ENCODE measurements around the gene FZR1.

FZR1 gene

GRCh38 chr19:3573858-3574637, 67.9 kb downstream of the FZR1 start:
- TF ChIP-seq CTCF (IDR thresholded peaks at IDR 0.05; ENCODE audit: unreplicated experiment in 3 of 3): no peak
- H3K9me3 Mint-ChIP-seq: no peaks in the 10 kb centered on the region
- peaks cover 13% of the 10 kb centered on the region for H3K4me1 Mint-ChIP-seq

GRCh38 chr19:3575260-3575741, 69.2 kb downstream of the FZR1 start:
- peak overlapping the region; percentile 80 to 82 (median 82) for H3K4me3 Mint-ChIP-seq
- no peaks in the 10 kb centered on the region for H3K9me3 Mint-ChIP-seq
- H3K27ac Mint-ChIP-seq: no peak overlapping the region
- peaks cover 16% of the 10 kb centered on the region for H3K4me1 Mint-ChIP-seq
- H3K36me3 Mint-ChIP-seq (ENCODE audit: low read depth): peaks cover 13% of the 10 kb centered on the region
- H3K27me3 Mint-ChIP-seq (ENCODE audit: low read depth): peaks cover 22% of the 10 kb centered on the region
- TF ChIP-seq CTCF (IDR thresholded peaks at IDR 0.05; ENCODE audit: unreplicated experiment in 3 of 3): peak in 1 of 3 experiments; percentile 20

More at GRCh38 chr19:3573858-3574637, 67.9 kb downstream of the FZR1 start:
- H3K27ac Mint-ChIP-seq: peak overlapping the region in 1 of 3 experiments; percentile 46
- peaks cover 13% of the 10 kb centered on the region for H3K27me3 Mint-ChIP-seq (ENCODE audit: low read depth)
- peak overlapping the region; percentile 82 to 86 (median 86) for H3K4me3 Mint-ChIP-seq
- H3K36me3 Mint-ChIP-seq (ENCODE audit: low read depth): peaks cover 13% of the 10 kb centered on the region

DNA sequence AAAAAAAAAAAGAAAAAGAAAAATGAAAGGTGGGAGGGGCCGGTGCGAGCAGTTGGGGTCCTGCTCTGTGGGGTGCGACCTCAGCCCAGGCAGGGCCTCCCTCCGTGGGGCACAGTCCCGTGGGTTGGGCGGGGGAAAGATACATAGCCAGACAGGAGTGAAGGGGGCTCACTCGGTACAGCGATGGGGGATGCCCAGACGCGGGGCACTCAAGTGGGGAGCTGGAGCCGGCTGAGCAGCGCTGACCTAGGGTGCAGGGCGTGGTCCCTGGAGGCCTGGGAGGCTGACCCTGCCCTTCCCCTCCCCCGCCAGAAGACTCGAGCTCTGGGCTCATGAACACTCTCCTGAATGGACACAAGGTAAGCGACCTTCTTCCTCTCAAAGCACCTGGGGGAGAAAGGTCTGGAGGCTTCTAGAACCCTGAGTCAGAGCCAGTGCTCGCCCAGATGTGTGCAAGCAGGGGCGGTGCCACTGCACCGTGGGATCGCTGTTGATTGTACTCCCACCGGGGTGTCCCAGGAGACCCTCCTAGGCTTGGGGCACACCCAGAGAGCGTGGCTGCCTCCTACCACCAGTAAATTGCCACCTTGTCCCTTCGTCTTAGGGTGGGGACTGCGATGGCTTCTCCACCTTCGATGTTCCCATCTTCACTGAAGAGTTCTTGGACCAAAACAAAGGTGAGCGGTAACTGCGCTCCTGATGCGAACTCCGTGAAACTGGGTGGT, 70.0 kb downstream of the FZR1 start:
- Mint-ChIP-seq H3K27ac (no peak overlapping the region), H3K9me3 (no peaks in the 10 kb centered on the region), H3K27me3 (ENCODE audit: low read depth) (peaks cover 29% of the 10 kb centered on the region), H3K4me1 (peaks cover 20% of the 10 kb centered on the region), H3K4me3 (peak overlapping the region; percentile 50 to 82 (median 61)), H3K36me3 (ENCODE audit: low read depth) (peaks cover 13% of the 10 kb centered on the region)
- TF ChIP-seq CTCF (IDR thresholded peaks at IDR 0.05; ENCODE audit: unreplicated experiment in 3 of 3): no peak

DNA sequence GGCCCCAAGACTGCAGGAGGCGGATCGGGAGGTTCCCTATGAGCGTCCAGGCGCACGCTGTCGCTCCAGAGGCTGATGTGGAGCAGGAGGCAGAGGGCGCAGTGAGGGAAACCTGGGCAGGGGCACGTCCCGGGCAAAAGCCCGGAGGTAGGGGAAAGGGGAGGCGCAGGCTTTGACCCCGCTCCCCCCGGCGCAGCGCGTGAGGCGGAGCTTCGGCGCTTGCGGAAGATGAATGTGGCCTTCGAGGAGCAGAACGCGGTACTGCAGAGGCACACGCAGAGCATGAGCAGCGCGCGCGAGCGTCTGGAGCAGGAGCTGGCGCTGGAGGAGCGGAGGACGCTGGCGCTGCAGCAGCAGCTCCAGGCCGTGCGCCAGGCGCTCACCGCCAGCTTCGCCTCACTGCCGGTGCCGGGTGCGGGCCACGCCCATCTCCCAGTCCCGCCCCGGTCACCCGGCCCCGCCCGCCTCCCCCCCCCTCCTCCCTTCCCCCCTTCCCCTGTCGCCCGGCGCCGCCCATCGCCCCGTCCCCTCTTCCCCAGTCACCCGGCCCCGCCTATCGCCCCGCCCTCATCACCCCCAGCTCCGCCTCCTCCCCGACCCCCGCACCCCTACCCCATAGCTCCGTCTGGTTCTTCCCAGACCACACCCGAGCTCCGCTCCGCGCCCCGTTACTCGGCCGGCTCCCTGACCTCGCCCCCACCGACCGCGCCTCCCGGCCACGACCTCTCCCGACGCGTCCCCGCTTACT, 70.8 kb downstream of the FZR1 start:
- Mint-ChIP-seq H3K27ac (no peak overlapping the region), H3K4me1 (peaks cover 15% of the 10 kb centered on the region), H3K36me3 (ENCODE audit: low read depth) (peaks cover 13% of the 10 kb centered on the region), H3K27me3 (ENCODE audit: low read depth) (peaks cover 30% of the 10 kb centered on the region), H3K9me3 (no peaks in the 10 kb centered on the region), H3K4me3 (peak overlapping the region; percentile 50 to 67 (median 61))
- no peak for TF ChIP-seq CTCF (IDR thresholded peaks at IDR 0.05; ENCODE audit: unreplicated experiment in 3 of 3)

GRCh38 chr19:3577723-3578344, 71.7 kb downstream of the FZR1 start:
- Mint-ChIP-seq H3K36me3 (ENCODE audit: low read depth) (peaks cover 13% of the 10 kb centered on the region), H3K9me3 (no peaks in the 10 kb centered on the region), H3K4me1 (peaks cover 15% of the 10 kb centered on the region), H3K27ac (no peak overlapping the region), H3K4me3 (no peak overlapping the region), H3K27me3 (ENCODE audit: low read depth) (peaks cover 40% of the 10 kb centered on the region)
- TF ChIP-seq CTCF (IDR thresholded peaks at IDR 0.05; ENCODE audit: unreplicated experiment in 3 of 3): no peak
